ENCODE measurements around the gene BCO2. TPM values are rescaled to one million over a fixed set of nuclear protein-coding genes. Genes with fewer than 3 reads are reported as not detected.

BCO2 gene
- total and polyA plus RNA-seq, 4 donors = 0.70 to 190 (median 78.8) TPM

GRCh38 chr11:112228706-112229105 lies 53.4 kb downstream of the BCO2 start:
- WGBS = 98% methylated on average over 2 of the region's 2 CpGs
- Histone ChIP-seq H3K9me3 (ENCODE audit: control insufficient read depth in 4 of 4, low read length in 3 of 4) (no peaks in the 10 kb centered on the region), H3K4me3 (ENCODE audit: low read depth in 1 of 3, low read length in 3 of 3) (no peak overlapping the region), H3K36me3 (ENCODE audit: control insufficient read depth in 4 of 4, insufficient read depth in 3 of 4, low read depth in 1 of 4, low read length in 3 of 4) (peaks cover 9 to 47% (median 27%) of the 10 kb centered on the region in 4 donors), H3K9ac (ENCODE audit: low read depth in 1 of 2, low read length in 2 of 2) (no peak overlapping the region), H3K27me3 (ENCODE audit: control insufficient read depth in 4 of 4, insufficient read depth in 4 of 4, low read length in 3 of 4) (no peaks in the 10 kb centered on the region), H3K27ac (ENCODE audit: low read depth in 1 of 2, low read length in 2 of 2) (no peak overlapping the region), H3K4me1 (ENCODE audit: control insufficient read depth in 4 of 4, insufficient read depth in 4 of 4, low read length in 3 of 4) (peaks cover 6 to 22% (median 12%) of the 10 kb centered on the region in 4 donors)
- TF ChIP-seq YY1 (IDR thresholded peaks at IDR 0.05) (no peak), FOXA2 (IDR thresholded peaks at IDR 0.05) (no peak), ATF3 (IDR thresholded peaks at IDR 0.05) (no peak), GABPA (IDR thresholded peaks at IDR 0.05 in 1 of 2, conservative IDR thresholded peaks at IDR 0.05 in 1 of 2) (no peak), EGR1 (IDR thresholded peaks at IDR 0.05; ENCODE audit: low read depth in 2 of 2) (no peak), SP1 (IDR thresholded peaks at IDR 0.05) (no peak), RXRA (IDR thresholded peaks at IDR 0.05) (no peak), ZBTB33 (IDR thresholded peaks at IDR 0.05) (no peak), NR2F2 (IDR thresholded peaks at IDR 0.05) (no peak), TAF1 (conservative IDR thresholded peaks at IDR 0.05) (no peak), RAD21 (IDR thresholded peaks at IDR 0.05) (no peak)
- TF ChIP-seq, protein P1, sequence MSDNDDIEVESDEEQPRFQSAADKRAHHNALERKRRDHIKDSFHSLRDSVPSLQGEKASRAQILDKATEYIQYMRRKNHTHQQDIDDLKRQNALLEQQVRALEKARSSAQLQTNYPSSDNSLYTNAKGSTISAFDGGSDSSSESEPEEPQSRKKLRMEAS (IDR thresholded peaks at IDR 0.05) = no peak
- TF ChIP-seq, protein P2, sequence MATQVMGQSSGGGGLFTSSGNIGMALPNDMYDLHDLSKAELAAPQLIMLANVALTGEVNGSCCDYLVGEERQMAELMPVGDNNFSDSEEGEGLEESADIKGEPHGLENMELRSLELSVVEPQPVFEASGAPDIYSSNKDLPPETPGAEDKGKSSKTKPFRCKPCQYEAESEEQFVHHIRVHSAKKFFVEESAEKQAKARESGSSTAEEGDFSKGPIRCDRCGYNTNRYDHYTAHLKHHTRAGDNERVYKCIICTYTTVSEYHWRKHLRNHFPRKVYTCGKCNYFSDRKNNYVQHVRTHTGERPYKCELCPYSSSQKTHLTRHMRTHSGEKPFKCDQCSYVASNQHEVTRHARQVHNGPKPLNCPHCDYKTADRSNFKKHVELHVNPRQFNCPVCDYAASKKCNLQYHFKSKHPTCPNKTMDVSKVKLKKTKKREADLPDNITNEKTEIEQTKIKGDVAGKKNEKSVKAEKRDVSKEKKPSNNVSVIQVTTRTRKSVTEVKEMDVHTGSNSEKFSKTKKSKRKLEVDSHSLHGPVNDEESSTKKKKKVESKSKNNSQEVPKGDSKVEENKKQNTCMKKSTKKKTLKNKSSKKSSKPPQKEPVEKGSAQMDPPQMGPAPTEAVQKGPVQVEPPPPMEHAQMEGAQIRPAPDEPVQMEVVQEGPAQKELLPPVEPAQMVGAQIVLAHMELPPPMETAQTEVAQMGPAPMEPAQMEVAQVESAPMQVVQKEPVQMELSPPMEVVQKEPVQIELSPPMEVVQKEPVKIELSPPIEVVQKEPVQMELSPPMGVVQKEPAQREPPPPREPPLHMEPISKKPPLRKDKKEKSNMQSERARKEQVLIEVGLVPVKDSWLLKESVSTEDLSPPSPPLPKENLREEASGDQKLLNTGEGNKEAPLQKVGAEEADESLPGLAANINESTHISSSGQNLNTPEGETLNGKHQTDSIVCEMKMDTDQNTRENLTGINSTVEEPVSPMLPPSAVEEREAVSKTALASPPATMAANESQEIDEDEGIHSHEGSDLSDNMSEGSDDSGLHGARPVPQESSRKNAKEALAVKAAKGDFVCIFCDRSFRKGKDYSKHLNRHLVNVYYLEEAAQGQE (IDR thresholded peaks at IDR 0.05) = no peak
- TF ChIP-seq, protein P3, sequence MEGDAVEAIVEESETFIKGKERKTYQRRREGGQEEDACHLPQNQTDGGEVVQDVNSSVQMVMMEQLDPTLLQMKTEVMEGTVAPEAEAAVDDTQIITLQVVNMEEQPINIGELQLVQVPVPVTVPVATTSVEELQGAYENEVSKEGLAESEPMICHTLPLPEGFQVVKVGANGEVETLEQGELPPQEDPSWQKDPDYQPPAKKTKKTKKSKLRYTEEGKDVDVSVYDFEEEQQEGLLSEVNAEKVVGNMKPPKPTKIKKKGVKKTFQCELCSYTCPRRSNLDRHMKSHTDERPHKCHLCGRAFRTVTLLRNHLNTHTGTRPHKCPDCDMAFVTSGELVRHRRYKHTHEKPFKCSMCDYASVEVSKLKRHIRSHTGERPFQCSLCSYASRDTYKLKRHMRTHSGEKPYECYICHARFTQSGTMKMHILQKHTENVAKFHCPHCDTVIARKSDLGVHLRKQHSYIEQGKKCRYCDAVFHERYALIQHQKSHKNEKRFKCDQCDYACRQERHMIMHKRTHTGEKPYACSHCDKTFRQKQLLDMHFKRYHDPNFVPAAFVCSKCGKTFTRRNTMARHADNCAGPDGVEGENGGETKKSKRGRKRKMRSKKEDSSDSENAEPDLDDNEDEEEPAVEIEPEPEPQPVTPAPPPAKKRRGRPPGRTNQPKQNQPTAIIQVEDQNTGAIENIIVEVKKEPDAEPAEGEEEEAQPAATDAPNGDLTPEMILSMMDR (IDR thresholded peaks at IDR 0.05; ENCODE audit: low read depth, low read length, missing input control) = no peak
- DNase-seq (ENCODE audit: low spot score) = no peak

DNA sequence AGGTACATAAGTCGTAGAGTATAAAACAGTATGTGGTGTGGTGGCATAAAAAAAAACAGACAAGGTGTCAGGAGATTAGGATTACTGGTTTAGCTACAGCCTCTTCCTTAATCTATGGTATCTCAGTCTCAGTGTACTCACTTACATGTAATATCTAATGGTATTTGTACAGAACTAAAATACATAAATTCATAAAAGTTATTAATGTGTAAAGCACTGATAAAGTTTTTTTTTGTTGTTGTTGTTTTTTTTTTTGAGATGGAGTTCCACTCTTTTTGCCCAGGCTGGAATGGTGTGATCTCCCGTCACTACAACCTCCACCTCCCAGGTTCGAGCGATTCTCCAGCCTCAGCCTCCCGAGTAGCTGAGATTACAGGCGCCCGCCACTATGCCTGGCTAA lies 53.8 kb downstream of the BCO2 start:
- Histone ChIP-seq H3K9ac (ENCODE audit: low read depth in 1 of 2, low read length in 2 of 2) (no peak overlapping the region), H3K27ac (ENCODE audit: low read depth in 1 of 2, low read length in 2 of 2) (no peak overlapping the region), H3K36me3 (ENCODE audit: control insufficient read depth in 4 of 4, insufficient read depth in 3 of 4, low read depth in 1 of 4, low read length in 3 of 4) (peaks cover 10 to 51% (median 31%) of the 10 kb centered on the region in 4 donors), H3K4me3 (ENCODE audit: low read depth in 1 of 3, low read length in 3 of 3) (no peak overlapping the region), H3K9me3 (ENCODE audit: control insufficient read depth in 4 of 4, low read length in 3 of 4) (no peaks in the 10 kb centered on the region), H3K27me3 (ENCODE audit: control insufficient read depth in 4 of 4, insufficient read depth in 4 of 4, low read length in 3 of 4) (no peaks in the 10 kb centered on the region), H3K4me1 (ENCODE audit: control insufficient read depth in 4 of 4, insufficient read depth in 4 of 4, low read length in 3 of 4) (peaks cover 6 to 17% (median 7%) of the 10 kb centered on the region in 4 donors)
- 94% methylated on average over 7 of the region's 7 CpGs for WGBS
- DNase-seq (ENCODE audit: low spot score) = no peak
- TF ChIP-seq RAD21 (IDR thresholded peaks at IDR 0.05) (no peak), FOXA1 (IDR thresholded peaks at IDR 0.05) (no peak), ATF3 (IDR thresholded peaks at IDR 0.05) (no peak), FOXA2 (IDR thresholded peaks at IDR 0.05) (no peak), JUND (IDR thresholded peaks at IDR 0.05) (no peak), ZBTB33 (IDR thresholded peaks at IDR 0.05) (no peak), EGR1 (IDR thresholded peaks at IDR 0.05; ENCODE audit: low read depth in 2 of 2) (no peak), HNF4G (IDR thresholded peaks at IDR 0.05) (no peak), YY1 (IDR thresholded peaks at IDR 0.05) (no peak), TAF1 (conservative IDR thresholded peaks at IDR 0.05) (no peak), SP1 (IDR thresholded peaks at IDR 0.05) (no peak)
- TF ChIP-seq, protein P2 (IDR thresholded peaks at IDR 0.05) = no peak
- TF ChIP-seq, protein P1 (IDR thresholded peaks at IDR 0.05) = no peak
